Right kidney (tissue), 1 donor: Measurements from ENCODE around the gene NACA.
"Not testable (repeated sequence)": the region's sequence is repeated elsewhere in the genome, so short reads cannot be mapped to it uniquely, and the experiment has no call there.

Source experiments
- DNase-seq: peaks from one replicate; pipeline ENCODE4 v3.0.0-alpha.2; 2016

NACA gene

DNA sequence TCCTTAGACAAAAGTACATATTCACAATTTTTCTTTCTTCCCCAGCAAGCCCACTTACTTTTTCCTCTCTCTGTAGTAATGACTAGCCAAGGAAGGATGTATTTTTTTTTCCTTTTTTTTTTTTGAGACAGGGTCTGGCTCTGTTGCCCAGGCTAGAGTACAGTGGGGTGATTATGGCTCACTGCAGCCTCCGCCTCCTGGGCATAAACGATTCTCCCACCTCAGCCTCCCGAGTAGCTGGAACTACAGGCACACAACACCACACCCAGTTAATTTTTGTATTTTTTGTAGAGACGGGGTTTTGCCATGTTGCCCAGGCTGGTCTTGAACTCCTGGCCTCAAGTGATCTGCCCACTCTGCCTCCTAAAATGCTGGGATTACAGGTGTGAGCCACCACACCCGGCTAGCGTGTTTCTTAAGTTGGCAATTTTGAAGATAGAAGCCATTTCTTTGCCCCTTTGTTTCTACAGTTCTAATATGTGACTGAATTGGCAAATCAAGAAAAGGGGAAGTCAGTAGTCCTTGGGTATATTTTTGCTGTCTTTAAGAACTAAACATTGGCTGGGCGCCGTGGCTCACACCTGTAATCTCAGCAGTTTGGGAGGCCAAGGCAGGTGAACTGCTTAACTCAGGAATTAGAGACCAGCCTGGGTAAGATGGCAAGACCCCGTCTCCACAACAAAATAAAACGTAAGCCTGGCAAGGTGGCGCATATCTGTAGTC is 3.2 kb upstream of the NACA start:
- DNase-seq: no peak

DNA sequence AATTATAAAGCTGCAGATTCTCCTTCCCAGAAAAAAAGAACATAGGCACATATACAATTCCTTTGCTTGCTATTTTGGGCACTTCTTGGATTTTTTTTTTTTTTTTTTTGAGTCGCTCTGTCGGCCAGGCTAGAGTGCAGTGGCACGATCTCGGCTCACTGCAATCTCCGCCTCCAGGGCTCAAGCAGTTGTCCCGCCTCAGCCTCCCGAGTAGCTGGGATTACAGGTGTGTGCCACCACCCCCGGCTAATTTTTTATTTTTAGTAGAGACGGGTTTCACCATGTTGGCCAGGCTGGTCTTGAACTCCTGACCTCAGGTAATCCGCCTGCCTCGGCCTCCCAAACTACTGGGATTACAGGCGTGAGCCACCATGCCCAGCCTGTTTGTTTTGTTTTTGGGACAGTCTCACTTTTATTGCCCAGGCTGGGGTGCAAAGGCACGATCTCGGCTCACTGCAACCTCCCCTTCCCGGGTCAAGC is 1.1 kb upstream of the NACA start:
- DNase-seq: not testable (repeated sequence)

DNA sequence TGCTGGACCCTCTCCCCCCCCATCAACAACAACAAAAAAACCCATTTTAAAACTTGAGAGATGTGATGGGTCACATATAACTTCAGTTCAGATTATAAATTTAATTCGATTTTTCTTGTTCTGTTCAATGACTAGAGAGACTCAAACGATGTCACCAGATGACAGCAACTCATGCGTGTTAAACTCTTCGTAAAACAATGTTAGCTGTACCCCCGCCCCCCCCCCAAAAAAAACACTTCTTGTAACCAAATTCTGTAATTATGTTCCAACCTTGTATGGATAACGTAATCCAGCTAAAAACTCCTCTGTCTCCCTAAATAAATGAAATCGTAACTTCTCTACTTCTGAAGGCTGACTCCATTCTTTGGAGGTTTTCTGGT is 614 bp upstream of the NACA start:
- no peak for DNase-seq

DNA sequence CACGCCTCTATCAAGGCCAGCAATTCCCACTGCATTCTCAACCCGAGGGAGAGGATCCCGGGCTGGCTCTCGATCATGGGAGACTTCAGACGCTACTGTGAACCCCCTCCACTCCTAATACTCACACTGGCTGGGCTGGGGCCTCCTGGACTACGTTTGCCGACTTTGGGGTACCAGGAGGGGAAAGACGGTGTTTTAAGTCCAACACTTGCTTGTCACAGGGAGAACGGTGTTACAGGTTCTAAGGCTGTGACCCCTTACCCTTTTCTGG is 463 bp downstream of the NACA start:
- no peak for DNase-seq

DNA sequence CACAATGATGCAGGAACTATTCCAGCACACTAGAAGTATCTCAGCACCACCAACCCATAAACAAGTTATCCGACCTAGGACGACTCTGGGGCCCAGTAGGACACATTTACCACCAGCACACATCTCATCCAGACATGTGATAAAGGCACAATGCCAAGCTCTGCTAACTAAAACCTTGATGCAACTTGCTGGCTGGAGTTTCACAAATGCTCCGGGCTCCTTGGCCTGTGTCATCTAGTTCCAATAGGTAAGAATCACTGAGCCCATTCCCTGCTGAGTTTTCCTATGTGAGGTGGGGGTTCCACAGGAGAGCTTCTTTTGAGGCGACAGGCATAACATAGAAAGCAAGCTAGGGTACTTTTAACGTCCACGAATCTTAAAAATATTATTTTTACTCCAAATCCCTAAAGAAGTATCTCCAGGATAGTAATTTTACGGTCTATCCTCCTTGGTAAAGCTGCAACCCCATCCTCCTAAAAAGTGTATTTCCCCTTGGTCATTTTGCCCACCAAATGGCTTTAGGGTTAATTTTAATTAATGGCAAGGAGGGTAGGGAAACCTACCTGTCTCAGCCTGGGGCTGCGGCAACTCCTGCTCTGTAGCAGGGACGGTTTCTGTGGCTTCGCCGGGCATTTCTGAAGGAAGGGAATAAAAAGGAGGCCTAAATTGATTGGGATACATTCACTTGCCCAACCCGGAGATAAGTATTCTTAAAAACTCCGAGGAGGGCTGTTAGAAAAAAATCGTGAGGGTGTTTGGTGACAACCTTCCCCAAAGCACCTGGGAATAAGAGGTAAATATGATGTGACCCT is 1.0 kb downstream of the NACA start:
- no peak for DNase-seq

DNA sequence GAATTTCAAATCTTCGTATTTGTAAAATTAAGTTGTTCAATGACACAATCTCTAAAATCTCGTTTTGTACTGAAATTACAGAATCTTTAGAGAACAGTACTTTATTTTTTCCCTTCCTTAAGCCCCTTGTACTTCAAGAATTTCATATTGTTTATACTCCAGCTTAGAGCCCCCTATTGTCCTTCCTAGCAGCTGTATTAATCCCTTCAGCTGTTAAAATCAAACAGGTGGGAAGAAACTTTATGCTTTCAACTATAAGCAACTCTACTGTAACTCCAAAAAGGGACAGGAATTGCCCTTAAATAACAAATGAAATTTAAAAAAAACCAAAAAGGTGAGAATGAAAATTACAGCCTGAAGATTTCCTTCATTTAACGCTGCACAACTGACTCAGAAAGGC is 1.7 kb downstream of the NACA start:
- DNase-seq: no peak

DNA sequence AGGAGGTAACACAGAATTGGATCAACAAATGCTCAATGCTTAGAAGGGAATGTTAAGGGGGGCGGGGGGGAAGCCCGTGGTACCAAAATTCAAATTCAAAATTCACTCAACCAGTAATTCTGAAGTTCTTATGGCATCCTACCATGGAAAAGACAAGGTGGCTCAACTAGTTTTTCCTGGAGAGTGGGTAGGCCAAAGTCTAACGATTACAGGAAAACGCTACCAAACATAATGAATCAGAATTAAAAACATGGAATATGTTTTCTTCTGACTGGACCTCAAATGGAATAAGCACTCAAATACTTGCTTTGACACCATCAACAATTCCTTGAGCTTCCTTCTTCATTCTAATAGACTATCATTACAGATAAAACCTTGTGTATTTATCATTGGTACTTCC is 2.3 kb downstream of the NACA start:
- no peak for DNase-seq

DNA sequence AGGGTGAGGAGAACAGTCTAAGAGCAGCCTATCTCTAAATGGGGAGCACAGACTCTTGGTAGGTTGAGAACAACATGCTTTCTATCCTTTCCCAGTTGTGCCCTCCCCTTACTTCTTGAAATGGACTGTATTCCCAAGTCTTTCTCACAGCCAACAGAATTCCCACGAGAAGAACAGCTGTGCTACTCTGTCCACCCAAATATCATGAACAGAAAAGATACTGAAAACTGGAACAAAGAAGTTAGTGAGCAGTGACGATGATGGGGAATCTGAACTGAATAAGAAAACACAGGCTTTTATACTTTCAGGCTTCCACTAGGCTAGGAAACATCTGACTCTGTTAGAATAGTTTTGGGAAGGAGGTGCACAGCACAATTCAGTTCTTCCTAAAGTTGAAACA is 3.4 kb downstream of the NACA start:
- no peak for DNase-seq

DNA sequence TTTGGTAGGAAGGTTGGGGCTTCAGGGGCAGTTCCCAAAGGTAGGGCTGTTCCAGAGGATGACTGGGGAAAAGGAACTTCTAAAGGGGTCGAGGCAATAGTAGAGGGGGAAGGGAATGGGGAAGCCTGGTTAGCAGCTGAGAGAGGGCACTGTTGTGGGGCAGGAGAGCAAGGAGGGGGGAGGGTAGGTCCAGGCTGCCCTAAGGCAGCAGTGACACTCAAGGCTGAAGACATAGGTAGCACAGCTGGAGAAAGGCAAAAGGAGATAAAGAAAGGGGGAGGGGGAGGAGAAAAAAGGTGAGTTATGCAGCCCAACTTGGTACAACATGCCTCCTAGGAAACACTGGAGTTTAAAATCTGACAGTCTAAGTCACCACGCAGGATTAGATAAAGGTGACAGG is 3.9 kb downstream of the NACA start:
- DNase-seq: no peak

DNA sequence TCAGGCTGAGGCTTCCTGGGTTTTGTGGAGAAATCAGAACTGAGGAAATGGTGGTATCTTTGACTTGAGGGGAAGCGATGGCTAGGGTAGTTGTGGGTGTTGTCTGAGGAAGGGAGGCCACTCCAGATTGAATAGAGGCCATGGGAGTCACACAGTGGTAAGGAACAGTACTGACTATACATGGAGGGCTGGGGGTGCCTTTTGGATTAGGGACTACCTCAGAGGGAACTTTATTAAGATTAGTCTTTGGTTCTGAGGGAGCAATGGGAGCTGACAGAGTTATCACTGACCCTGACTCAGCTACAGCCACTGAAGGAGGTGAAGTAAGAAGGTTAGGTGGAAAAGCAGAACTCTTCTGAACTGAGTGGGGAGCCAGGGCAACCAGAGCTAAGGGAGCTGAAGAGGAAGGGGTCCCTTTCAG is 4.4 kb downstream of the NACA start:
- no peak for DNase-seq

DNA sequence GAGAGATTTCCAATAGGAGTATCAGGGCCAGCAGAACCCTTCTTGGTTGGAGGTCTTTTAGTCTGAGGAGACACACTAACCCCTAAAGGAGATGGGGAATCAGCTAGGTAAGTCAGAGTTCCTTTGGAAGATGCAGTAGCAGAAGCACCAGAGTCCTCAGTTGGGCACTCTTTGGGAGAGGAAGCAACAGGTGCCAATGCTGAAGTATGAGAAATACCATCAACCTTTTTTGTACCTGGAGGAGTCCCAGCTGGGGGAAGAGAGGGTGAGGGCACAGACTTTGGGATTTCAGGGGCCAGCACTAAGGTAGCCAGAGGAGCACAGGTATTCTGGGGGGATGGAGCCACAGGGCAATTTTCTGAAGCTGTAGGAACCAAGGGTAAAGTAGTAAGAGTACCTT is 6.0 kb downstream of the NACA start:
- no peak for DNase-seq

DNA sequence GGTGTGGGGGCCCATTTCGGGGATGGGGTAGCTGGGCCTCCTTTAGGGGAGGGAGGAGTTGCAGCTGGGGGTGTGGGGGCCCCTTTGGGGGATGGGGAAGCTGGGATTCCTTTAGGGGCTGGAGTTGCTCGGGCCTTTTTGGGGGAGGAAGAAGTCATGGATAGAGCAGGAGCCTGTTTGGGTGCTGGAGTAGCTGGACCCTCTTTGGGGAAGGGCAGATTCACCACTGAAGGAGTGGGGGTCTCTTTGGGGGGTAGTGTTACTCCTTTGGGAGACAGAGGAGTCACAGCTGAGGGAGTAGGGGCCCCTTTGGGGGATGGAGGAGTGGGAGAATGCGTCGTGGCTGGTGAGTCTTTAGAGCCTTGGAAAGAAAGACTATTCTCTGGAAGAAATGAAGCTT is 6.5 kb downstream of the NACA start:
- DNase-seq: no peak

DNA sequence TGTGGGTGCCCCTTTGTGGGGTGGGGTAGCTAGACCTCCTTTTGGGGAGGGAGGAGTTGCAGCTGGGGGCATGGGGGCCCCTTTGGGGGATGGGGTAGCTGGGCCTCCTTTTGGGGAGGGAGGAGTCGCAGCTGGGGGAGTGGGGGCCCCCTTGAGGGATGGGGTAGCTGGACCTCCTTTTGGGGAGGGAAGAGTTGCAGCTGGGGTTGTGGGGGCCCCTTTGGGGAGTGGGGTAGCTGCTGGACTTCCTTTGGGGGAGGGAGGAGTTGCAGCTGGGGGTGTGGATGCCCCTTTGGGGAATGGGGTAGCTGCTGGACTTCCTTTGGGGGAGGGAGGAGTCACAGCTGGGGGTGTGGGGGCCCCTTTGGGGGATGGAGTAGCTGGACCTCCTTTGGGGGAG is 7.0 kb downstream of the NACA start:
- DNase-seq: no peak

DNA sequence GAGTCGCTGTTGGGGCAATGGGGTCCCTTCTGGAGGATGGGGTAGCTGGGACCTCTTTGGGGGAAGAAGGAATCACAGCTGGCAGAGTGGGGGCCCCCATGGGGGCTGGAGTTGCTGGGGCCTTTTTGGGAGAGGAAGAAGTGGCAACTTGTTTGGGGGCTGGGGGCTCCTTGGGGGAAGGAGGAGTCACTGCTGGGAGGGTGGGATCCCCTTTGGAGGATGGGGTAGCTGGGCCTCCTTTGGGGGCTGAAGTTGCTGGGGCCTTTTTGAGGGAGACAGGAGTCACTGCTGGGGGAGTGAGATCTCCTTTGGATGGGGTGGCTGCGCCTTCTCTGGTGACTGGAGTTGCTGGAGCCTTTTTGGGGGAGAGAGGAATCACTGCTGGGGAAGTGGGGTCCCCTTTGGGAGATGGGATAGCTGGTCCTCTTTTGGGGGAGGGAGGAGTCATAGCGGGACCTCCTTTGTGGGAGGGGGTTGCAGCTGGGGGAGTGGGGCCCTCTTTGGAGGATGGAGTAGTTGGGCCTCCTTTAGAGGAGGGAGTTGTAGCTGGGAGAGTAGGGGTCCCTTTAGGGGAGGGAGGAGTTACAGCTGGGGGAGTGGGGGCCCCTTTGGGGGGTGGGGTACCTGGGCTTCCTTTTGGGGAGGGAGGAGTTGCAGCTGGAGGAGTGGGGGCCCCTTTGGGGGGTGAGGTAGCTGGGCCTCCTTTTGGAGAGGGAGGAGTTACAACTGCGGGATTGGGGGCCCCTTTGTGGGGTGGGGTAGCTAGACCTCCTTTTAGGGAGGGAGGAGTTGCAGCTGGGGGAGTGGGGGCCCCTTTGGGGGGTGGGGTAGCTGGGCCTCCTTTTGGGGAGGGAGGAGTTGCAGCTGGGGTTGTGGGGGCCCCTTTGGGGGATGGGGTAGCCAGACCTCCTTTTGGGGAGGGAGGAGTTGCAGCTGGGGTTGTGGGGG is 7.9 kb downstream of the NACA start:
- DNase-seq: no peak

DNA sequence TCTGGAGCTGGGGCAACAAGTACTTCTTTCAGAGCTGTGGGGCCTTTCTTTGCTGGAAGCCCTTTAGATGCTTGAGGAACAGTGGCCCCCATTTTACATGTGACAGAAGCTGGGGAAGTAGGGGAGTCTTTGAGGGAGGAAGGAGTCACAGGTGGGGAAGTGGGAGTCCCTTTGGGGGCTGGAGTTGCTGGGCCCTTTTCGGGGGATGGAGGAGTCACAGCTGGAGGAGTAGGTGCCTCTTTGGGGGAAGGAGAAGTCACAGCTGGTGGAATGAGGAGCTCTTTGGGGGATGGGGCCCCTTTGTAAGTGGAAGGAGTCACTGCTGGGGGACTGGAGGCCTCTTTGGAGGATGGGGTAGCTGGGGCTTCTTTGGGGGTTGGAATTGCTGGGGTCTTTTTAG is 8.6 kb downstream of the NACA start:
- DNase-seq: no peak

DNA sequence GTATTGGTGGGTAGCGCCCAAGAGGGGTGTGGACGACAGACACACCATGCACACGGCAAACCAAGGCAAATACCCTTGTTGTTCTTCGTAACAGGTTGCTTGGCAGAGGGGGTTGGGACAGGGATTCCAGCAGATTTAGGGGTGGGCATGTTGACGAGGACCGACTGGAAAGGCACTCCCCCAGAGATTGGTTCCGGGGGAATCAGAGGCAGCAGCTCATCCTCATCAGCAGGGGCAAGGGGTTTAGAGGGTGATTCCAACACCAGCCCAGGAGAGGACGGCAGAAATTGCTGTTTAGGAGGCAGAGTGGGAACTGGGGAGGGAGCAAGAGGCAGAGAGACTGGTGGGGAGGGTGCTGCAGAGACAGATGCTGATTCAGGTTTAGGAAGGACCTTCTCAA is 9.3 kb downstream of the NACA start:
- no peak for DNase-seq

DNA sequence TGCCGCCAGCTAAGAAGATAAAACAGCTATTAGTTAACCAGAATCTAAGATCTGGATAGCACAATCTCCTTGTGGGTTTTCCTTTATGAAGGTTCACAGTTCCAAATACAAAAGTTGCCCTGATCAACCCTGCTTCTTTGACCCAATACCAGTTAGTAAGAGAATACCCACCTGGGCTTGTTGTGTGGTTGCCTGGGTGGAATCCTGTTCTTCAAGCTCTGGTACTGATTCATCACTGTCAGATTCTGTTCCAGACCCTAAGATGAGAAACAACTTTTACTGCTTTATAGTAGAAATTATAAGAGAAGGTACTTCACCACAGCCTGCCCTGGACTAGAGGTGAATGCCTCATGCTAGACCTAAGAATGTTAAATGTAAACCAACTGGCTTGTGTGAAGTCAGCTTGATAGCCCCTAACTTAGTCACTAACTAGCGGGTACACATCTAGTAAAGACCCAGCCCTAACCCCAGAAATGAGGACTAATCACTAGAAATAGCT is 10.6 kb downstream of the NACA start:
- DNase-seq: no peak

DNA sequence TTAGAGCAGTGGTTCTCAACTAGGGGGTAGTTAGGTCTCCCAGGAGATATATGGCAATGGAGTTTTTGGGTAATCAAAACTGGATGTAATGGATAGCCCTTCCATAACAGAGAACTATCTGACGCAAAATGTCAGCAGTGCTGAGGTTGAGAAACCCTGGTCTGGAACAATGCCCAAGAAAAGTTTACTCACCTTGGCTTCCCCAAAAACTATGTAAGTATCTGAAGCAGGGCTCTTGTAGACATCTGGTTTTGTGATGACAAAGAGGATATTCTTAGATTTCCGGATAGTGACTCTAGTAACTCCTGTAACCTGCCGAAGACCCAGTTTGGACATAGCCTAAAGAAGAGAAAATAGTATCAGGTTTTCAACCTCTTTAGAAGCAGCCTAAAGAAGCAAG is 11.8 kb downstream of the NACA start:
- DNase-seq: no peak

DNA sequence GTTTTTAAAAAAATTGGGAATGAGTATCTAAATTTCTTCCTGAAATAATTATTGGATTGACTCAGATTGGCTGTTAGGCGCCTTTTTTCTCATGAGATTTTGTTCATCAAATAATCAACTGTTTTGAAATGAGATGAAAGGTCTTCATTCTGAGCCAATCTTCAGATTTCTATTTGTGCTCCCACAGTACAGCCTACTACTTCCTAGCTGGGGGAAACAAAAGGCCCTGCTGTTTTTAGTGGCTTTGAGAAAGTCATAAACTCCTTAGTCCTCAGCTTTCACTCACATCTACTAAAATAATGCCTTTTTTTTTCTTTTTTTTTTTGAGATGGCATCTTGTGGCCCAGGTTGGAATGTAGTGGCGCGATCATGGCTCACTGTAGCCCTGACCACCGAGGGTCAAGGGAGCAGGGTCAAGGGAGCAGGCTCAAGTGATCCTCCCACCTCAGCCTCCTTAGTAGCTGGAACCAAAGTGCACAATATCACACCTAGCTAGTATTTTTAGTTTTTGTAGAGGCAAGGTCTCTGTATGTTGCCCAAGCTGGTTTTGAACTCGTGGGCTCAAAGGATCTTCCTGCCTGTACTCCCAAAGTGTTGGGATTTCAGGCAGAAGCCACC is 15.2 kb downstream of the NACA start:
- no peak for DNase-seq

DNA sequence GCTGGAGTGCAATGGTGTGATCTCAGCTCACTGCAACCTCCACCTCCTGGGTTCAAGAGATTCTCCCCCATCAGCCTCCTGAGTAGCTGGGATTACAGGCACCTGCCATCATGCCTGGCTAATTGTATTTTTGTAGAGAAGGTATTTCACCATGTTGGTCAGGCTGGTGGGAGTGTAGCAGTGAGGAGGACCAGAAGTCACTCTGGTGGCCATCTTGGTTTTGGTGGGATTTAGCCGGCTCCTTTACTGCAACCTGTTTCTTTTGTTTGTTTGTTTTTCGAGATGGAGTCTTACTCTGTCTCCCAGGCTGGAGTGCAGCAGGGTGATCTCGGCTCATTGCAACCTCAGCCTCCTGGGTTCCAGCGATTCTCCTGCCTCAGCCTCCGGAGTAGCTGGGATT is 20.6 kb downstream of the NACA start:
- DNase-seq: not testable (repeated sequence)

DNA sequence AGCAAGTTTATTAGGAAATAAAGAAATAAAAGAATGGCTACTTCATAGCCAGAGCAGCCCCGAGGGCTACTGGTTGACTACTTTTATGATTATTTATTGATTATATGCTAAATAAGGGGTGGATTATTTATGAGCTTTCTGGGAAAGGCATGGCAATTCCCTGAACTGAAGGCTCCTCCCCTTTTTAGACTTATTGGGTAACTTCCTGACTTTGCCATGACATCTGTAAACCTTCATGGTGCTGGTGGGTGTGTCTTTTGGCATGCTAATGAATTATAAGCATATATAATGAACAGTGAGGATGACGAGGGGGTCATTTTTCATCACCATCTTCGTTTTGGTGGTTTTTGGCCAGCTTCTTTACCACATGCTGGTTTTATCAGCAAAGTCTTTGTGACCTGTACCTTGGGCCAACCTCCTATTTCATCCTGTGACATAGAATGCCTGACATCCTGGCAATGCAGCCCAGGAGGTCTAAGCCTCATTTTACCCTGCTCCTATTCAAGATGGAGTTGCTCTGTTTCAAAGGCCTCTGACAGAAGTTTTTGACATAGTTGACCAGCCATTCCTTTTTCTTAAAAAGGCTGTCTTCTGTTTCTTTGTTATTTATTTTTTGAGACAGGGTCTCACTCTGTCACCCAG is 26.0 kb downstream of the NACA start:
- no peak for DNase-seq
